GM19395 (cell line): Measurements from ENCODE around the gene BMF.
"Not testable (repeated sequence)": the region's sequence is repeated elsewhere in the genome, so short reads cannot be mapped to it uniquely, and the experiment has no call there.

Experiments used
- ATAC-seq: cut with Tn5 transposase; IDR thresholded peaks from one replicate; pipeline ENCODE4 v1.9.1; 2021; ENCODE audit warnings: mild to moderate bottlenecking, moderate library complexity; ENCODE audit not compliant: unreplicated experiment

The BMF gene

DNA sequence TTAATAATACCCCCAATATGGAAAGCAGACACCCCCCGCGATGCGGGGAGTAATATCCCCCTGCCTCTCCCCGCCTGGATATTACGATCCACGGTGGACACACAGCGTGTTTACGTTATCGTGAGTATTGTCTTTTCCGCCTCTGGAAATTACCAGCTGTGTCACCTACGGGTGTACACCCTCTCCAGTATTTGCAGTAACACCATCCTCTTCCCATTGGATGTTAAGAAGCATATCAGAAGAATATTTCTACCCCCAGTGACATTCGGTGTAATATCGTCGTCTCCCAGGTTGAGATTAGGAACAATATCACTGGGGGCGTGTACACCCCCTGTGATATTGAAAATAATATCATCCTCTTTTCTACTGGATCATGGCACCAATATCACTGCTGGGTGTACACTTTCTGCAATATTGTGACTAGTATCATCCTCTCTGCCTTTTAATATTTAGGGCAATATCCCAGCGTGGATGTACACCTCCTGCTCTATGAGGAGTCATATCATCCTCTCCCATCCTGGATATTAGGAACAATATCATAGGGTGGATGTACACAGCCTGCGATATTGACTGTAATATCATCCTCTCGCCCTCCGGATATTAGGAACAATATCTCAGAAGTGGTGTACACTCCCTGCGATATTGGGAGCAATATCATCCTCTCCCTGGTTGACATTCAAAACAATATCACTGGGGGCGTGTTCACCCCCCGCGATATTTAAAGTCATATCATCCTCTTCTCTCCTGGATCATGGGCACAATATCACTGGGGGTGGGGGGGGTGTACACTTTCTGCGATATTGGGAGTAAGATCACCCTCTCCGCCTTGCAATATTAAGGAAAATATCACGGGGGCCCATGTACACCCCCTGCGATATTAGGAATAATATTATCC is 20.3 kb upstream of the BMF start:
- no peak for ATAC-seq

DNA sequence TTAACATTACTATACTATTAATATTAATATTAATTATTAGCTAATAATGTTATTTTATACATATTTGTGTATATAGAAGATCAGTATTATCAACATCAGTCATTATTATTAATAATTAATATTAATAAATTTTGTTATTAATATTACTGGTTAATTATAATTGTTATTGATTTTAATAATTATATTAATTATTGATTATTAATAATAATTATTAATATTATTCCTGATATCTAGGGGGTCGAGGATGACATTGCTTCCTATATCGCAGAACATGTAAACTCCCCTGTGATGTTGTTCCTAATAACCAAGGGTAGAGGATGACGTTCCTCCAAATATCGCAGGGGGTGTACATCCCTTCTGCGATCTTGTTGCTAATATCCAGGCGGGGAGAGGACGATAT is 17.3 kb upstream of the BMF start:
- ATAC-seq = no peak

GRCh38 chr15:40124807-40125285 is 16.2 kb upstream of the BMF start:
- not testable (repeated sequence) for ATAC-seq

DNA sequence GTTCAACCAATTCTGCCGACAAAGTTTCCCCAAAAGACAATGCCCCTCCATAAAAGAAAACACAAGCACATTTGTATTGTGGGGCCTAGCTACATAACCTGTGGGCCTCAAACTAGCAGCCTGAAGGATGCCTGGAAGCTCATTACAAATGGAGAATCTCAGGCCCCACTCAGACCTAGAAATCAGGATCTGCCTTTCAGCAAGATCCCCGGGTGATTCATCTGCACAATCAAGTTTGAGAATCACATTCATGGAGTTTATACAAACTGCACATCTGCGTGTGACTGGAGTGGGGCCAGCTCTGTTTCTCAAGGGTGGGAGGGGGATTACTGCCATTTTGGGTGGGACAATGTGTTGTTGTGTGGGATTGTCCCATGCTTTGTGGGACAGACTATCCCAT is 15.7 kb upstream of the BMF start:
- ATAC-seq = not testable (repeated sequence)

GRCh38 chr15:40123863-40124262 is 15.2 kb upstream of the BMF start:
- not testable (repeated sequence) for ATAC-seq

GRCh38 chr15:40122989-40123388 is 14.3 kb upstream of the BMF start:
- ATAC-seq = not testable (repeated sequence)

- ATAC-seq = no peak
Measured at GRCh38 chr15:40121911-40122638, 13.4 kb upstream of the BMF start.

DNA sequence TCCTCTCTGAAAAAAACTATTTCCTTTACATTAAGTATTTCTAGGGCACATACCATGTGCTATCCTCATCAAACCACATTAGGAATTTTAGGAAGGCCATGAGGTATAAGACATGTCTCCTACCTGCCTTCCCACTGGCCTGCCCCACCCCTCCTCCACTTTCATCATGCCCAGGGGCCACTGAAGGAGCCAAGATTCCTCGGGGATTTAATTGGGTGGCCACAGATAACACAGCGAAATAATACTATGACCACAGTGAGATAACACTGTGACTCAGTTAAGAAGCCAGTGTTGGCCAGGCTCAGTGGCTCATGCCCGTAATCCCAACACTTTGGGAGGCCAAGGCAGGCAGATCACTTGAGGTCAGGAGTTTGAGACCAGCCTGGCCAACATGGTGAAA is 9.8 kb upstream of the BMF start:
- ATAC-seq = no peak

- peak; percentile 92 for ATAC-seq
Measured at GRCh38 chr15:40115670-40116093, 7.0 kb upstream of the BMF start.

DNA sequence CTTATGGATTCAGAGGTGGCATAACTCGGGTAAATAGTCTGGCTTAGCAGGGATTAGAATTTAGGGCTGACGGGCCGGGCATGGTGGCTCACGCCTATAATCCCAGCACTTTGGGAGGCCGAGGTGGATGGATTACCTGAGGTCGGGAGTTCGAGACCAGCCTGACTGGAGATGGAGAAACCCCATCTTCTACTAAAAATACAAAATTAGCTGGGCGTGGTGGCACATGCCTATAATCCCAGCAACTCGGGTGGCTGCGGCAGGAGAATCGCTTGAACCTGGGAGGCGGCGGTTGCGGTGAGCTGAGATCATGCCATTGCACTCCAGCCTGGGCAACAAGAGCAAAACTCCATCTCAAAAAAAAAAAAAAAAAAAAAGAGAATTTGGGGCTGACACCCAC is 6.4 kb upstream of the BMF start:
- not testable (repeated sequence) for ATAC-seq

GRCh38 chr15:40114218-40114617 is 5.5 kb upstream of the BMF start:
- ATAC-seq = no peak

GRCh38 chr15:40112789-40113188 is 4.1 kb upstream of the BMF start:
- no peak for ATAC-seq

DNA sequence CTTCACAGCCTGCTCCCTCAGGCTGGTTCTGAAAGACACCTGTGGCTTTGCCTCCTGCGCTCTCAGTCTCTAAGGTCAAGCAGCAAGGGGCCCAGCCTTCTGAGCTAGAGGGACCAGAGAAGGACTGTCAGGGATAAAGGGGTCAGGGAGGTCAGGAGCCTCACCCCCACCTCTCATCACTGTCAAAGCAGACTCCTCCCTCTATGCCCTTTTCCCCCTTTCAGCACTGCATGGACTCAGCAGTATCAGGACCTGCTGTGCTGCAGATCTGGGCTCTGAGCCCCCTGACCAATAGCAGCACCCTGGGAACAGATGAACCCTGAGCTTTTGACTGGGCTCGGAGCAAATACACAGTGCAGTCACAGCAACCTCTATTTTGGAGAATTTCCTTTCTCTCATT is 3.2 kb upstream of the BMF start:
- ATAC-seq = no peak

DNA sequence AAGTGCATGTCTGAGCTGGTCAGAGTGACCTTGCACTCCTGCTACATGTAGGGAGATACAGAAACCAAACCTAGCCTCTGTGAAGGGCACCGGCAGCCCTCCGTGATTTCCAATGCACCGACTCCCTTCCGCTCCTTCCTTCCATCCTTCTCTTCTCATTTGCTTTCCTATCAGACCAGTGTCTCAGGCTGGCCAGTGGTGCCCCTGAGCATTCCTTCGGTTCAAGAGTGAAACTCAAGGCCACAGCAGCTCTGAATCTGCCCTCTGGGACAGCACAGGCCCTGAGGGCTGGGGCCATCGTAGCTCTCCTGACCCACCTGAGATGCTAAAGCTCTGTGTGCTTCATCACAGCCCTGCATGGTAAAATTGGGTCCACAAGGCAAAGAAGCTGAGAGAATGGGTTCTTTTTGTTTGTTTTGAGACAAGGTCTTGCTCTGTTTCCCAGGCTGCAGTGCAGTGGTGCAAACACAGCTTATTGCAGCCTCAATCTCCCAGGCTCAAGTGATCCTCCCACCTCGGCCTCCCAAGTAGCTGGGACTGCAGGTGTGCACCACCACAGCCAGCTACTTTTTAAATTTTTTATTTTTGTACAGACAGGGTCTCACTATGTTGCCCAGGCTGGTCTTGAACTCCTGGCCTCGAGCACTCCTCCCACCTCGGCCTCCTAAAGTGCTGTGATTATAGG is 2.3 kb upstream of the BMF start:
- ATAC-seq = no peak

- ATAC-seq = peak; percentile 1
Measured at GRCh38 chr15:40108061-40108854, 421 bp downstream of the BMF start.

DNA sequence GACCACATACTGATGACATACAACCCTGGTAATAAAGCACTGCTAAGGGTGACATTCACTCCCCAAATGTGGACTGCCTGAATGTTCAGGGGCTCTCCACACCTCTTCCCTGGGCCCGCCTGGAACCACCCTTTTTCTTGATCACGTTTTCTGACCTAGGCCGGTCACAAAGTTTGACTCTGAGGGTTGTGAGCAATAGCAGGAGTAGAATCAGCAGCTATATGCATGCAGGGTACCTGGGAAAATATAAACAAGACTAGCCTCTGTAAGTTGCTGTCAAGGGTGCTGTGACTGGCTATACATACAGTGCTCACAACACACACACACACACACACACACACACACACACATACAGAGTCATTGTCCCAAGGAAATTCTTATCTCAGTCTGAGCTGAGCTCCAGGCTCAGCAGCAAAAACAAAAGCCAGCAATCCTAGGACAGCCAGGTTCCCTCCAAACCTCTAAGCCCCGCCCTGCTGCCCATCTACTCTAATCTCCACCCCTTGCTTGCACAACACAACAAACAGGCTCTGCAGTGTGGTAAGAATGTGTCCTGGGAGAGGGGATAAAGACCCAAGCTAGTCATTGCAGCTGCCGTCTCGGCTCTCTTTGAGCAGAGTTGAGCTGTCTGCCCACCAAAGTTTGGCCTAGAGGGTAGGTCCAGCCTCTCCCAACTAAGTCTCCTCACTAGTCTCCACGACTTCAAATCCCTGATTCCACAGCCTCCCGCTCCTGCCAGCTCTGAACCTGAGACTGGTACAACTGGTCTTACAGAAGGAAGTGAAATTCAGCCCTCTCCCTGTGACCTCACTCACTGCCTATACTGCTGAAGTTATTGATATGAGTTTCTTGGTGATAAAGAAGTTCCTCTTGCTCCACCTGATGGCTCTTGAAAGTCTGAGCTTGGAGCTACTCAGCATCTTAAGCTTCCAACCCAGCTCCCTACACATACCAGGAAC is 2.2 kb downstream of the BMF start:
- peak; percentile 45 for ATAC-seq

- ATAC-seq = no peak
Measured at GRCh38 chr15:40105517-40106202, 3.0 kb downstream of the BMF start.

DNA sequence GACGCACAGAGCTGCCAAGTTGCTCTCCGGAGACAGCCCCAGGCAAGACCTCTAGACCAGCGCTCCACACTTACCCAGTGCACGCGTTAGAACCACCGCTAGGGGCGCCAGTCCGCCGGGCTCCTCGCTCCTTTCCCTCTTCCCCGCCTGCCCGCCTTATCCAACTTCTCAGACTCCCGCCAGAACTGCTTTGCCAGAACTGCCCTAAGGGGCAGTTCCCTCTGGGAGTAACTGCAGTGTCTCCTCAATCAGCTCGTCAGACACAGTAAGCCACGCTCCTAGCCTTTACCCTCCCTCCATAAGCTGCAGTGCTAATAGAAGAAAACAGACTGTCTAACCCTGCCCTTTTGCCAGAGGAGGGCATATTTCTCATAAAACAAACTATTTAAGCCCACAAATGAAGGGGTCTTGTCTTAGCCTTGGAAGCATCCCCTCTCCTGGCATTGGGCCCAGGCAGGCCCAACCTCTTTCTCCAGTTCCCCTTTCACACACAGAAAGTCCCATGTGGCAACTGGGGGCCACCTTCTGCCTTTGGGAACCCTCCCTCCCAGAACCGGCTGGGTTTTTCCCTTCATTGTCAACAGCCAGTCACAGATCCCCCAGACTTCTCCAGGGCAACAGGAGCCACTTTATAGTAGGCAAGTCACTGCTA is 3.7 kb downstream of the BMF start:
- peak; percentile 31 for ATAC-seq
